GM23248 (cell line): ENCODE measurements around the gene C1RL.

ENCODE experiments used
- EZH2 ChIP-seq: fragments of 200-600 bp; sonication (generic); IDR thresholded peaks from 2 replicates; pipeline ENCODE4 v1.6.1; 2018; ENCODE audit warnings: antibody characterized with exemption, mild to moderate bottlenecking; ENCODE audit not compliant: insufficient read depth, poor library complexity, severe bottlenecking
- EZH2phosphoT487 ChIP-seq: fragments of 200-600 bp; sonication (generic); IDR thresholded peaks from 2 replicates; pipeline ENCODE4 v1.6.1; 2018; ENCODE audit warnings: antibody characterized with exemption, moderate library complexity, mild to moderate bottlenecking, low read depth; ENCODE audit not compliant: insufficient read depth

- TF ChIP-seq EZH2 (no peak), EZH2phosphoT487 (no peak)
These were observed 7.8 kb downstream of the C1RL start for GRCh38 chr12:7101047-7101693.
